ENCODE data around the gene TANGO2.
A peak's percentile ranks its signal among the peaks of the same experiment; 100 is the strongest.

TANGO2 gene

GRCh38 chr22:19998991-19999820, 21.7 kb upstream of the TANGO2 start:
- H3K27ac ChIP-seq (ENCODE audit: low read depth, low read length), result 0 out of 2 replicates have a peak overlapping the region, but pooled peaks have one; percentile 23
- peaks cover 7% of the 10 kb centered on the region; the same call in 1 of the 2 replicates for H3K9me3 ChIP-seq (ENCODE audit: insufficient read depth, low read depth, low read length)
- 72% methylated on average over 8 of the region's 8 CpGs for WGBS
- no peak overlapping the region for H3K9ac ChIP-seq (ENCODE audit: low read depth, low read length)
- H3K4me1 ChIP-seq (ENCODE audit: insufficient read depth, low read length), result peaks cover 19% of the 10 kb centered on the region
- H3K36me3 ChIP-seq (ENCODE audit: insufficient read depth, low read length), result no peaks in the 10 kb centered on the region
- H3K27me3 ChIP-seq (ENCODE audit: insufficient read depth, low read length), result no peaks in the 10 kb centered on the region
- H3K4me3 ChIP-seq (ENCODE audit: low read length), result no peak overlapping the region

GRCh38 chr22:20000246-20001081, 20.4 kb upstream of the TANGO2 start:
- peaks cover 19% of the 10 kb centered on the region for H3K4me1 ChIP-seq (ENCODE audit: insufficient read depth, low read length)
- H3K36me3 ChIP-seq (ENCODE audit: insufficient read depth, low read length), result no peaks in the 10 kb centered on the region
- WGBS, result 77% methylated on average over 14 of the region's 14 CpGs
- no peak overlapping the region for H3K4me3 ChIP-seq (ENCODE audit: low read length)
- H3K9ac ChIP-seq (ENCODE audit: low read depth, low read length), result no peak overlapping the region
- H3K27ac ChIP-seq (ENCODE audit: low read depth, low read length), result no peak overlapping the region
- H3K27me3 ChIP-seq (ENCODE audit: insufficient read depth, low read length), result no peaks in the 10 kb centered on the region
- H3K9me3 ChIP-seq (ENCODE audit: insufficient read depth, low read depth, low read length), result peaks cover 17% of the 10 kb centered on the region; the same call in 1 of the 2 replicates

GRCh38 chr22:20001082-20001638, 19.8 kb upstream of the TANGO2 start:
- Histone ChIP-seq H3K27ac (ENCODE audit: low read depth, low read length) (no peak overlapping the region), H3K9ac (ENCODE audit: low read depth, low read length) (no peak overlapping the region), H3K4me1 (ENCODE audit: insufficient read depth, low read length) (peaks cover 19% of the 10 kb centered on the region), H3K27me3 (ENCODE audit: insufficient read depth, low read length) (no peaks in the 10 kb centered on the region), H3K36me3 (ENCODE audit: insufficient read depth, low read length) (no peaks in the 10 kb centered on the region), H3K9me3 (ENCODE audit: insufficient read depth, low read depth, low read length) (peaks cover 17% of the 10 kb centered on the region; the same call in 1 of the 2 replicates), H3K4me3 (ENCODE audit: low read length) (no peak overlapping the region)
- 78% methylated on average over 10 of the region's 11 CpGs for WGBS

- H3K36me3 ChIP-seq (ENCODE audit: insufficient read depth, low read length), result no peaks in the 10 kb centered on the region
- H3K27me3 ChIP-seq (ENCODE audit: insufficient read depth, low read length), result no peaks in the 10 kb centered on the region
- H3K4me3 ChIP-seq (ENCODE audit: low read length), result no peak overlapping the region
Observed at GRCh38 chr22:20002128-20002527, 18.8 kb upstream of the TANGO2 start.

GRCh38 chr22:20002636-20003035, 18.3 kb upstream of the TANGO2 start:
- Histone ChIP-seq H3K4me1 (ENCODE audit: insufficient read depth, low read length) (peaks cover 19% of the 10 kb centered on the region), H3K27ac (ENCODE audit: low read depth, low read length) (no peak overlapping the region), H3K9me3 (ENCODE audit: insufficient read depth, low read depth, low read length) (peaks cover 17% of the 10 kb centered on the region; the same call in 1 of the 2 replicates), H3K9ac (ENCODE audit: low read depth, low read length) (no peak overlapping the region), H3K4me3 (ENCODE audit: low read length) (no peak overlapping the region), H3K27me3 (ENCODE audit: insufficient read depth, low read length) (no peaks in the 10 kb centered on the region), H3K36me3 (ENCODE audit: insufficient read depth, low read length) (no peaks in the 10 kb centered on the region)
- 92% methylated on average over 2 of the region's 2 CpGs for WGBS

More at GRCh38 chr22:20002128-20002527, 18.8 kb upstream of the TANGO2 start:
- Histone ChIP-seq H3K27ac (ENCODE audit: low read depth, low read length) (no peak overlapping the region), H3K9ac (ENCODE audit: low read depth, low read length) (no peak overlapping the region), H3K4me1 (ENCODE audit: insufficient read depth, low read length) (peaks cover 19% of the 10 kb centered on the region), H3K9me3 (ENCODE audit: insufficient read depth, low read depth, low read length) (peaks cover 17% of the 10 kb centered on the region; the same call in 1 of the 2 replicates)
- WGBS, result 84% methylated on average over 8 of the region's 9 CpGs

GRCh38 chr22:20003304-20003703, 17.6 kb upstream of the TANGO2 start:
- peaks cover 17% of the 10 kb centered on the region; the same call in 1 of the 2 replicates for H3K9me3 ChIP-seq (ENCODE audit: insufficient read depth, low read depth, low read length)
- H3K27me3 ChIP-seq (ENCODE audit: insufficient read depth, low read length), result no peaks in the 10 kb centered on the region
- H3K27ac ChIP-seq (ENCODE audit: low read depth, low read length), result no peak overlapping the region
- H3K9ac ChIP-seq (ENCODE audit: low read depth, low read length), result no peak overlapping the region
- no CpG with 5 or more reads among the region's 1 CpG for WGBS
- no peaks in the 10 kb centered on the region for H3K36me3 ChIP-seq (ENCODE audit: insufficient read depth, low read length)
- H3K4me1 ChIP-seq (ENCODE audit: insufficient read depth, low read length), result peaks cover 17% of the 10 kb centered on the region
- no peak overlapping the region for H3K4me3 ChIP-seq (ENCODE audit: low read length)

- no peaks in the 10 kb centered on the region for H3K36me3 ChIP-seq (ENCODE audit: insufficient read depth, low read length)
- H3K4me1 ChIP-seq (ENCODE audit: insufficient read depth, low read length), result peaks cover 10% of the 10 kb centered on the region
- no peak overlapping the region for H3K27ac ChIP-seq (ENCODE audit: low read depth, low read length)
- H3K9me3 ChIP-seq (ENCODE audit: insufficient read depth, low read depth, low read length), result peaks cover 17% of the 10 kb centered on the region; the same call in 1 of the 2 replicates
- H3K27me3 ChIP-seq (ENCODE audit: insufficient read depth, low read length), result no peaks in the 10 kb centered on the region
- no peak overlapping the region for H3K9ac ChIP-seq (ENCODE audit: low read depth, low read length)
- WGBS, result 96% methylated on average over 3 of the region's 3 CpGs
- no peak overlapping the region for H3K4me3 ChIP-seq (ENCODE audit: low read length)
Observed at GRCh38 chr22:20004464-20004863, 16.4 kb upstream of the TANGO2 start.

- H3K36me3 ChIP-seq (ENCODE audit: insufficient read depth, low read length), result no peaks in the 10 kb centered on the region
- no peaks in the 10 kb centered on the region for H3K27me3 ChIP-seq (ENCODE audit: insufficient read depth, low read length)
- H3K4me1 ChIP-seq (ENCODE audit: insufficient read depth, low read length), result 0 out of 2 replicates have a peak, but pooled peaks cover 3% of the 10 kb centered on the region
- H3K4me3 ChIP-seq (ENCODE audit: low read length), result no peak overlapping the region
- no peak overlapping the region for H3K9ac ChIP-seq (ENCODE audit: low read depth, low read length)
- 89% methylated on average over 11 of the region's 11 CpGs for WGBS
- peaks cover 17% of the 10 kb centered on the region; the same call in 1 of the 2 replicates for H3K9me3 ChIP-seq (ENCODE audit: insufficient read depth, low read depth, low read length)
- H3K27ac ChIP-seq (ENCODE audit: low read depth, low read length), result no peak overlapping the region
Observed at GRCh38 chr22:20008221-20008995, 12.5 kb upstream of the TANGO2 start.

GRCh38 chr22:20009018-20009491, 11.9 kb upstream of the TANGO2 start:
- Histone ChIP-seq H3K36me3 (ENCODE audit: insufficient read depth, low read length) (no peaks in the 10 kb centered on the region), H3K9me3 (ENCODE audit: insufficient read depth, low read depth, low read length) (peaks cover 12% of the 10 kb centered on the region; the same call in 1 of the 2 replicates), H3K27me3 (ENCODE audit: insufficient read depth, low read length) (no peaks in the 10 kb centered on the region), H3K27ac (ENCODE audit: low read depth, low read length) (no peak overlapping the region), H3K4me3 (ENCODE audit: low read length) (no peak overlapping the region), H3K9ac (ENCODE audit: low read depth, low read length) (no peak overlapping the region), H3K4me1 (ENCODE audit: insufficient read depth, low read length) (0 out of 2 replicates have a peak, but pooled peaks cover 3% of the 10 kb centered on the region)
- WGBS, result 92% methylated on average over 9 of the region's 9 CpGs

- peaks cover 5% of the 10 kb centered on the region; the same call in 1 of the 2 replicates for H3K9me3 ChIP-seq (ENCODE audit: insufficient read depth, low read depth, low read length)
- peaks cover 4% of the 10 kb centered on the region; the same call in 1 of the 2 replicates for H3K27me3 ChIP-seq (ENCODE audit: insufficient read depth, low read length)
- H3K4me1 ChIP-seq (ENCODE audit: insufficient read depth, low read length), result 0 out of 2 replicates have a peak, but pooled peaks cover 3% of the 10 kb centered on the region
- WGBS, result 93% methylated on average over 8 of the region's 8 CpGs
- no peak overlapping the region for H3K27ac ChIP-seq (ENCODE audit: low read depth, low read length)
- H3K36me3 ChIP-seq (ENCODE audit: insufficient read depth, low read length), result no peaks in the 10 kb centered on the region
- no peak overlapping the region for H3K4me3 ChIP-seq (ENCODE audit: low read length)
- H3K9ac ChIP-seq (ENCODE audit: low read depth, low read length), result no peak overlapping the region
Observed at GRCh38 chr22:20009582-20010306, 11.2 kb upstream of the TANGO2 start.
